GM19035 (cell line): ENCODE measurements around the gene PALM3.

Source experiments
- ATAC-seq: cut with Tn5 transposase; IDR thresholded peaks from one replicate; pipeline ENCODE4 v1.9.1; 2021; ENCODE audit not compliant: unreplicated experiment

The PALM3 gene

DNA sequence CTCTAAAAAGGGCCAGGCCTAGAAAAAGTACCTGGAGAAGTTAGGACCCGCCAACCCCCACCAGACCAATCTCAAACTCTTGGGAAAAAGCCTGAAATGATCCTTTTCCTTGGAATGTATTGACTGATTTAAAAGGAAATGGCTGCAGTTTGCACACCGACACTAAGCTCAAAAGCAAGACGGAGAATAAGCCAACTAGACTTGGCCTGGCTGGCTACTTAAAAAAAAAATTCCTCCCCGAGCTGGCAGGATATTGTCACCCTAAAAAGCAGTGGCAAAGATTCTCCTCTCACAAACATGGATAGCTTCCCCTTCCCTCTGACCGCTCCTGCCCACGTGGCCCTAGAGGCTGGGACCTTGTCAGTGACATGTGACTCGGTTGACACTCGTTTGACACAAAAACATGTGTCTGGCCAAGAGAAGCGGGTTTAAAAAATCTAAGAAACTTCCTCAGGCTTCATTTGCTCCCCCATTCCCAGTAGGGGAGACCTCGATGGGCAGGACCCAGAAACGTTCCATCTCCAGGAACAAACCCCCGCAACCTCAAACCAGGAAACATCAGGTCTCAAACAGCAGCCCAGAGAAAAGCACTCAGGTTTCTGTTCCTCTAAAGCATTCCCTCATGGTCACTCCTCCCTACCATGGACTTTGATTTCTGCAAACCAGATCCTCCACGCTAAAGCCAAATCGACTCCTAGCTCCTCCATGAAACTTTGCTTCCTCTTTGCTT, 57.1 kb downstream of the PALM3 start:
- no peak for ATAC-seq
